HK-2 (cell line): ENCODE results near the gene GGCT.

Experiments
- DNase-seq: peaks from one replicate; pipeline ENCODE4 v3.0.0-alpha.2; 2018; ENCODE audit not compliant: unreplicated experiment

The GGCT gene

GRCh38 chr7:30478349-30479201 lies 26.1 kb downstream of the GGCT start, which contains the start of gene NOD1:
TSS of gene NOD1 (minus strand) at chr7:30478784. CDS start at chr7:30456921, 21,863 bp downstream.
- DNase-seq: peak; percentile 73

DNA sequence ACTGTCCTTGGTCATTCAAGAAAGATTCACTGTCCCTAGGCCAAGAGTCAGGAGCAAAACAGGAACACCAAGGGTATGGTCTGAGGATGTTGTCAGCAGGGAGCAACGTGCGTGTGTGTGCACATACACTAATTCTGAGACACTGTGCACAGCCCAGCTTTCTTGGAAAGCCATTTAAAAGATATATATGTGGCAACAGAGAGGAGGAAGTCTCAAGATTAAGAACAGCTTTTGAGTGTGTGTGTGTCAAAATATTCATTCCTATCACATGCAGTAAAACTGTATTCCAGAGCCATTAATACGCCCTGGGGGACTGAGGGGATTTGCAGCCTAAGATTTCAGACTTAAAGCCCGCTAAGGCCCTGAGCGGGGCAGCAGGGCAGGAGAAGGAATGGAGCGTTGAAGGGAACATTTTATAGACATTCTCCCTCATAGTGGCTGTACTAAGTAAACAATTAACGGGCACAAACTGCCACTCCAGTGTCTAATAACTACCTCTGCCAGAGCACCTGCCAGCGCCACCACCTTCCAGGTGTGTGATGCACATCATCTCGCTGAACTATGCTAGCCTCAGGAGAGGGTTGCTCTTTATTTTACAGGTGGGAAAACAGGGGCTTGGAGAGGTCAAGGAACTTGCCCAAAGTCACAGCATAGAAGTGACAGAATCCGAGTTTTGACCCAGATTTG lies 28.0 kb downstream of the GGCT start:
- DNase-seq: no peak

GRCh38 chr7:30475580-30475979 lies 29.0 kb downstream of the GGCT start:
- DNase-seq: no peak

- DNase-seq: no peak
These were observed 29.7 kb downstream of the GGCT start for GRCh38 chr7:30474893-30475292.

GRCh38 chr7:30474485-30474884 lies 30.1 kb downstream of the GGCT start:
- DNase-seq: no peak

DNA sequence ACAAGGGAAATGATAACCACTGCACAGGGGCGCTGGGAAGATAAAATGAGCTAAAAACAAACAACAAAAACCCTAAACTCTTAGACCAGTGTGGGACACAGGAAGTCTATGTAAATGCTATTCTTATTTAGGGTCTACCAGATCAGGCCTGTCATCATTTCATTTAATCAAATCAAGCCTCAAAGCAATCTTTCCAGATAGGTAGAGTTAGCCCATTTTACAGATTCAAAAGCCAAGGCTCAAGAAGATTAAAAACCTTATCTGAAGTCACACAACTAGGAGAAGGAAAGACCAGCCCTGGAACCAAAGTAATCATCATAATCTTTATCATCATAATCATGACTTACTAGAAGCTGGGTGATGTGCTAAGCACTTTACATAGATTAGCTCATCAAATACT lies 30.7 kb downstream of the GGCT start:
- DNase-seq: no peak

DNA sequence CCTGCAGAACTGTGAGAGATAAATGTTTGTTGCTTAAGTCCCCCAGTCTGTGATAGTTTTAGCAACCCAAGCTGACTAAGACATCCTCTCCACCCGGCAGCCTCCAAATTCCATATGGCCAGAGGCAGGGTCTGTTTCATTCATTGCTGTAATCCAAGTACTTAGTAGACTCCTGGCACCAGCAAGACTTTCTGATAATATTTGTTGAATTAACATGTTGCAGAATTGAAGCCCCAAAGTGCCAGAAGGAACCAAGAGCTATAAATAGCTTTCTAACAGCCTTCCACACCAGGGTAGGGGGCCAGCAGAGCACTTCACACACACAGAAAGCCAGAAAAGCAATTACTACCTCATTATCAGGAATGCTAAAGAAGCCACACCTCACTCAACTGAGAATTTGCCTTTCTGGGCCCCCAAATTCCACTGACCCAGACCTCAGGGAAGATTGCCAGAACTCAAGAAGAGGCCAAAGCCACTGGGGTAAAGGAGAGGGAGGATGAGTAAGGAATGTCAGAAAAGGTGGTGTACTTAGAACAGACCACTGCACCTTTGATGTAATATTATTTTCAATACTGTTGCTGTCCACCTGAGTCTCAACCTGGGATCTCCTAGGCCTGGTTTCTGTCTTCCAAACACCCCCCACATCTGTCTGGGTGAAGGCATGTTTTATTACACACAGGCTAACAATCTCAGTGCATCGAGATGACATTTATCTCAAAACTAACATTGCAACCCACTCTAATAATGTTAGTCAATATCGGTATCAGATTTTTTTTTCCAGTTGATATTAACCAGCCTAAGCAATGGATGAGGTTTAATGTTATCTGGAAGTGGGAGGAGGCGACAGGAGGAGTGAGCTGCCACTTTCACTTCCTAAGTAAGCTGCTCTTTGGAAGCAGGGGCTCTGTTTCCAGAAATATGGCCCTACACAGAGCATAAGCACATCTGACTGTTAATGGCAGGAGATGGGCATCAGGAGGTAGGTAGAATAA lies 31.5 kb downstream of the GGCT start:
- DNase-seq: no peak

DNA sequence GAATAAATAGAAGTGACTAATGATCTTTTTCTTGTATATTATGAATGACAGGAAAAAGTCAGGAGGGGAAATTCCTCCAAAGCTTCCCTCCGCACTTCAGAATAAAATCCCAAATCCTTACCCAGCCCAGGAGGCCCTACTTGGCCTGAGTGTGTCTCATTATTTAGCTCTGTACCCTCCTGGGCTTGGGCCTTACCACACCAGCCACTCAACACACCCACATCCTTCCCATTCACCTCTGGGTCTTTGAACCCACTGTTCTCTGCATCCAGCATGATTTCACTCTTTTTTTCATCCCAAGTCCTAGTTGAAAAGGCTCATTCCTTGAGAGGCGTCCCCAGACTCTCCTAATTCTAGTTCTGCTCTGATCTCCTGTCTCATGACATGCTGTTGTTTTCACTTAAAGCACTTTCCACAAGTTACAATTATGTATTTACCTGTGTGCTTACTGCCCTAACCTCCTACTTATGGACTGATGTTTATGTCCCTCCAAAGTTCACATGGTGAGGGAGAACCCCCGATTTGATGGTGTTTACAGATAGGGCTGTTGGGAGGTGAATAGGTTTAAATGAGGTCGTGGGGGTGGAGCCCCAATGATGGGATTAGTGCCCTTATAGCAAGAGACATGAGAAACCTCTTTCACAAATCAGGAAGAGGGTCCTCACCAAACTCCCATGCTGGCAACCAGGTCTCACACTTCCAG lies 32.4 kb downstream of the GGCT start:
- DNase-seq: no peak

- no peak for DNase-seq
These were observed 33.4 kb downstream of the GGCT start for GRCh38 chr7:30471205-30471604.

DNA sequence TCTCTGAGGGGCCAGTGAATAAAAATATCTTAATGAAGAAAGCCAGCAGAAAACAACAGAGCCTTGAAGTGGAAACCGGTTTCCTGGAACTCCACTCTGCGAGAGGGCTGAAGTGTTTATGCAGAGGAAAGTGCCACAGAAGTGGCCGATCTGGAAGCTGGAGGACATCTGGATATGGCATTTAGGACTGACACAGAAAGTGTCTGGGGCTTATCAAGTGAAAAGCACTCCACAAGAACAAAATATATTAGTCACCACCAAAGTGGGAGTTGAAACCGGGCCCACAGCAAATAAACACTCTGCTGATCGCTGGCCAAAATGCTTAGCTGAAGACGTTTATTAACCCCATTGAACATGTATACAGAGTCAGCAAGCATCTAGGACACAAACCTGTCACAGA lies 33.9 kb downstream of the GGCT start:
- no peak for DNase-seq

GRCh38 chr7:30470163-30470770 lies 34.4 kb downstream of the GGCT start:
- no peak for DNase-seq

GRCh38 chr7:30469303-30469702 lies 35.3 kb downstream of the GGCT start:
- no peak for DNase-seq

DNA sequence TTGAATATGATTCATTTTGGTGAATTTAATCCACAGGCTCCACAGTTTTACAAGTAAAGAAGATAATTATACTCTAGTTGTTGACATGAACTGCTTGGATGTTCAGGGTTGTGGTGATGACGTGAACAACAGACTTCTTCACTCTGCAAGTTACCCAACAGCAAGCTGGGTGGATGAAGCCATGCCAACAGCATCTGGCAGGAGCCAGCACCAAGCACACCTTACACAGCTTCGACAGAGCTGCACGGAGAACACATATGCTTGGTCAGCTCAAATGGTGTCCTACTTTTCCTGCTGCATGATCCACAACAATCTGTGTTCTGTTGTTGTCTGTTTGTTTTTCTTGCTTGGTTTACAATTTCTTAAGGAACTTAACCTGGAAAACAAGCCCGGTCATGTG lies 35.8 kb downstream of the GGCT start:
- DNase-seq: no peak

DNA sequence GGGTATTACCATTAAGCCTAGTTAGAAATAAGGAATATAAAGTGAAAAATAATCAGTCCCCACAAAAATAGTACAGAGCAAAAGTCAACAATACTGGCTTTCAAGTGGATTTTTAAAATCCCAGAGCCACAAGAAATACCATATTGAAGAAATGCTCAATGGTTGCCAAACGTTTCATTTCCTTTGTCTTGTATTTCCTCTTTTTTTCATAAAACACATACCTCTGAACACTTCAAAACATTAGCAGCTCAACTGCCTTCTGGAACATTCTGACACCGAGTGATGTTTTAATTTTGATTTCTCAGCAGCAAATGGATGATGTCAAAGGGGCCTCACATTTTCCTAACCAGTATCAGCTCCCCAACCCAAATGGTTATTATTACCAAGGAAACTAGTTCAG lies 36.6 kb downstream of the GGCT start:
- no peak for DNase-seq

DNA sequence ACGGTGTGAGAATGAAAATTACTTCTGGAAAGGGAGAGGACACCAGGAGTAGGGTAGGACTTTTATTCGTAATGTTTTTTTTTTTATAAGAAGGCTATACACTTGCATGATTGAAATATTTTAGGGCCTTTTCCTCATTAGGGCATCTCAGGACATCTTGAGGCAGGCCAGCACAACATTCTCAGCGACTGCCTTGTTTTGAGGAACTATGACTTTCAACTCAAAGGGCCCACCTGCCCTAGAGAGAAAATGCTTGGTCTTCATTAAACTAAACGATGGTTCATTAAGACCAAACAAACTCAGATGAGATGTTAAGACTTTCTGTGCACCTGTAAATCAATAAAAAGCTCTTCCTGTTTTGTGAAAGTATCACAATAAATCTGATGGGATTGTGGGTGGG lies 37.4 kb downstream of the GGCT start:
- DNase-seq: no peak

GRCh38 chr7:30466266-30466665 lies 38.4 kb downstream of the GGCT start:
- DNase-seq: no peak

GRCh38 chr7:30465811-30466180 lies 38.8 kb downstream of the GGCT start:
- no peak for DNase-seq

DNA sequence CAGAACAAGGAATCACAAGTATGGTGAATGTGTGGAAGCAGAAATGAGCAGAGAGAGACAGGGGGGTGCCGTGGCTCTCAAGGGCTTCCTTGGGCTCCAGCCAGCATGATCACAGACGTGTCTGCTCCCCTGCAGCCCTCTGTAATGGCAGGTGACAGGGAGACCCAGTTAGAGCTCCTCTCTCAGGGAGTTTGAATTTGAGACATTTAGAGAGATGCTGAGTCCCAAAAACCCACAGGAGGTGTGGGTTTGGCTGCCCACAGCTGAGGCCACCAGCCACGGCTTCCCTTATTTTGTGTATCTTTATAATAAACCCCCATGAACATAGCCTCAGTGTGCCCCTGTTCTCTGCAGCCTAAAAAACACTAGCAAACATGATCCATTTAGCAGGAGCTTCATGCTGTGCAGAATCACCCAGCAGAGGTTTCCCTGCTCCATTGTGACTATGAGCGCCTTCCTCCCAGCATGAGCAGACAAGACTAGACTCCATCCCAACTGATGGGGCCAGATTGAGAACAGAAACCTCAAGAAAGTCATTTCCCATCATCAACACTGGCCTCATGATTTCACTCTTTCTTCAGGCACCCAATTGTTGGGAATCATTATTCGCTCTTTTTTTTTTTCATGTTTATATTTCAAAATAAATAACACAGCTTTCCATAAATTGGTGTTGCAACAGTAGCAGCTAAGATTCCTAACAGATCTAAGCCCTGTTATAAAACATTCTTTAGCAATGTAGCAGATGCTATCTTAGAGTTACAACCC lies 39.4 kb downstream of the GGCT start:
- DNase-seq: no peak

DNA sequence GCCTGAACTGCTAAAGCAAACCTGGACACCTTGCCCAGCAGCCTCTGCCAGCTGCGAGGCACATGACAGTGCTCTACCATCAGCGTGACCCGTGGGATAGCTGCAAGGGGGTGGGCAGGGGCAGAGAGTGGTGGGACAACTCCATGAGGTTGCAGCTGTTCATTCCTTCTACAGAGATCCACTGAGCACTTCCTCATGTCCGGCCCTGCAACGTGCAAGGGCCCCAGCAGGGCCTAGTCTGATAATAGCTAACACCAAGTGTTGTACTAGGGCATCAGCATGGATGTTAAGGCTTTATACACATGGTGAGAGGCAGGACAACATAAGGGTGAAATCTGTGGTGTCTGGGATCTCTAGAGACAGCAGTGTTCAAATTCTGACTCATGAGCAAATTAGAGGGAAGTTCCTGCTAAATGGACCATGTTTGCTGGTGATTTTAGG lies 40.4 kb downstream of the GGCT start:
- DNase-seq: no peak
